HK-2 (cell line): ENCODE measurements around the gene SRP54.
A peak's percentile ranks its signal among the peaks of the same experiment; 100 is the strongest.
"Not testable (repeated sequence)": the region's sequence is repeated elsewhere in the genome, so short reads cannot be mapped to it uniquely, and the experiment has no call there.

Experiments used
- DNase-seq: peaks from one replicate; pipeline ENCODE4 v3.0.0-alpha.2; 2018; ENCODE audit not compliant: unreplicated experiment

SRP54 gene

DNA sequence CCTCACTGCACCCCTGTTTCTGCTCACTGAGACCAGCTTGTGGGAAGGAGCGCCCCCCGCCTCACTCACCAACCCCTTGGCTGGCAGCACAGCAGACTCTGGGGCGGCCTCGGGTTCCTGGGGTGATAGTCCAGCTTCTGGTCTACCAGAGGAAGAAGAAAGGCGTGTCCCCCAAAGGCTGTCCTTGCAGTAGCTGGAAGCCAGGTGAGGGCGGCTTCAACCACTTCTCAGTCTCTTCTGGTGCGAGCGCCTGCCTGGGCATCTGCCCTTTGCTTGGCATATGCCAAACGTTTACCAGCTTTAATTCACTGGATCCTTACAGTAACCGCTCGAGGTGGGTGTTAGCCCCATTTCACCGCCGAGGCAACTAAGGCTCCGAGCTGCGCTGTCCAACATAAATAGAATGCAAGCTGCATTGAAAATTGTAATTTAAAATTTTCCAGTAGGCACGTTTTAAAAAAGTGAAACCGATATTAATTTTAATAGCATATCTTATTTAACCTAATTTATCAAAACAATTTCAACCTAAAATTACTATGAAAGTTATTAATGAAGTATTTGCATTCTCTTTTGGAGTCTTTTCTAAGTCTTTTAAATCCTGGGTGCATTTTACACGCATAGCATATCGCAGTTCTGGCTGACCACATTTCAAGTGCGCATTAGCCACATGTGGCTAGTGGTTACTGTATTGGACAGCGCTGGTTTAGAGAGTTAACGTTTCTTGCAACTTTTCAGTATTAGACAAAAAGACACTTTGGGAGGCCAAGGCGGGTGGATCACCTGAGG is 64.2 kb downstream of the SRP54 start:
- DNase-seq = peak; percentile 56

DNA sequence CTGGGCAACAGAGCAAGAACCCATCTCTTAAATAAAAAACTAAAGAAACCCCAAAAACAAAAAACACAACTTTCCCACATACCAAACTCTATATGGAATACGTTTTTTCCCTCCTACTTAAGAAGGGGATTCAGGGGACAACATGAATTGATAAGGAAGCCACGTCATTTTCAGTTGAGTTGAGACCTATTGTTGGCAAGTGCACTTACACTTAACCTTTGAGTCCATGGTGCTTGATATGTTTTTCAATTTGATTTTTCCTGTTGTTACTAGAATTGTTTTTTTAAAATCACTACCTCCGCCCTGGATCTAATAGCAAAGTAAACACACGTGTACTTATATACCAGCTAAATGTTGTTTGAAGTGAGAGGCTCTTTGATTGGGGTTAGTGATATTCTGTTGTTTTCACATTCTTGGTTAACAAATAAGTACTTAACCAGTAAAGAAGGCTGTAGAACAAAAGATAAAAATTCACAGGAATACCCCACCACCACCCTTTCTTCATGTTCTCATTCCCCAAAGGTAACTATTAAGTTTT is 65.3 kb downstream of the SRP54 start:
- DNase-seq = no peak

DNA sequence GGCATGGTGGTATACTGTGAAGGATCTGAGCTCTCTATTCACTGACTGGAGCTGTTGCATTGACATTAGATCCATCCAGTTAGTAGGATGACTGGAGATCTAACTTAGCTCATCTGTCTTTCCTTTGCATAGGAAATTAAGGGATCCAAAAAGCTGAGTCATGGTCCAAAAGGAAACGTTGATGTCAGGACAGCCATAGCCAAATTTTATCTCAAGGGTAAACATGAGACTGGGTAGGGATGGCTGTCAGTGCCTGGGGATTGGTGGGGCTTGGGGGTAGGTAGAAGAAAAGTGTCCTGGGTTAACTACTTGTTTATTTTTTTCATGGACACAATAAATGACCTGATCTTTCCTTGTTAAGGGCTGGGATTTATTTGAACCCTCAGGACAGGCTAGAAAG is 67.9 kb downstream of the SRP54 start:
- DNase-seq = no peak

DNA sequence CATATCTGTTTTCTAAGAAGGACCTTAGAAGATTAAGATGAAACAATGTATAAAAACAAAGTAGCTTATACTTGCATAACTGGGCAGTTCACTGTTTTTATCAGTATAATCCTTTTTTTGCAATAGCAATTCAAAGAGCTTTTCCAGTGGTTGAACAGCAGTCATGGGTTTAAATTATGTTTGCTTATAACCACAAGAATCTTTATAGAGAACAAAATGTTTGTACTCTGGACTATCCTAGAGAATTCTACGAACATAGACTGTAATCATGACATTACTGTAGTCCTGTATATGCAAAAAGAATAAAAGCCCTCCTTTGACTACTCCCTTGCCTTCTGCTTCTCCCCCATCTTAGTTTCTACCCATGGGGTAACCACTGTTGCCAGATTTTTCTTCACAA is 69.0 kb downstream of the SRP54 start:
- no peak for DNase-seq

DNA sequence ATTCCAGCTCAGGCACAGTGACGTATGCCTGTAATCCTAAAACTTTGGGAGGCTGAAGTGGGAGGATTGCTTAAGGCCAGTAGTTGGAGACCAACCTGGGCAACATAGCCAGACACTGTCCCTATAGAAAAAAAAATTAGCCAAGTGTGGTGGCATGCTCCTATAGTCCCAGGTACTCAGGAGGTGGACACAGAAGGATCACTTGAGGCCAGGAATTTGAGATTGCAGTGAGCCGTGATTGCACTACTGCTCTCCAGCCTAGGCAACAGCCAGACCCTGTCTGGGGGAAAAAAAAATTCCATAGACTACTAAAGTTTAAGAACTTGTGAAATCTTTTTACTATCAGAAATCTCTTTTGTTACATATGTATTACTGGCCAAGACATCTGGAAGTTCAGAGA is 69.8 kb downstream of the SRP54 start:
- DNase-seq = no peak

DNA sequence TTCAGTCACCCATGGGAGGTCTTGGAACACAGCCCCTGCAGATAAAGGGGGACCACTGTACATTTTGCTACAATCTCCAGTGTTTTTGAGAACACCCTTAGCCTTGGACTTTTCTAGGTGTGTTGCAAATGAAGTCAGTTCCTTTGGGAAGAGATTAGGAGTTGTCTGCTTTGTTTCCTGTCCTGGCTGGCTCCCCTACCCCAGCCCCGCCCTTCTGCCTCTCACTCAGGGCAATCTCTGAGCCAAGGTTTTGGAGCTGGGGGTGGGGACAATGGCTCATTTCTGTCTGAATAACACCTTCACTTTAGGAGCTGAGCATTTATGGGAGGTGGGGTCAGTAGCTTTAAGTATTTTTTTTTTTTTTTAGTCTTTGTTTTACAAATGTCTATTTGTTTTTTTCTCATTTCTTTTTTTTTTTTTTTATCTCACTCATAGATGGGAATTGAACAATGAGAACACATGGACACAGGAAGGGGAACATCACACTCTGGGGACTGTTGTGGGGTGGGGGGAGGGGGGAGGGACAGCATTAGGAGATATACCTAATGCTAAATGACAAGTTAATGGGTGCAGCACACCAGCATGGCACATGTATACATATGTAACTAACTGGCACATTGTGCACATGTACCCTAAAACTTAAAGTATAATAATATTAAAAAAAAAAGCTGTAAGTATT is 78.5 kb downstream of the SRP54 start:
- peak; percentile 22 for DNase-seq

DNA sequence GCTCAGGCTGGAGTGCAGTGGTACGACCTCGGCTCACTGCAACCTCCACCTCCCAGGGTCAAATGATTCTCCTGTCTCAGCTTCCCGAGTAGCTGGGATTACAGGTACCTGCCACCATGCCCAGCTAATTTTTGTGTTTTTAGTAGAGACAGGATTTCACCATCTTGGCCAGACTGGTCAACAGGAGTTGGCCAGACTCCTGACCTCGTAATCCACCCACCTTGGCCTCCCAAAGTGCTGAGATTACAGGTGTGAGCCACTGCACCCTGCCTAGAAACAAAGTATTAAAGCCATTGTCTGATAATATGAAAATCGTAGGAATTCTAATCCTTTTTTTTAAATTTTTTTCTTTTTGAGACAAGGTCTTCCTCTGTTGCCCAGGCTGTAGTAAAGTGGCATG is 82.9 kb downstream of the SRP54 start:
- DNase-seq = not testable (repeated sequence)

DNA sequence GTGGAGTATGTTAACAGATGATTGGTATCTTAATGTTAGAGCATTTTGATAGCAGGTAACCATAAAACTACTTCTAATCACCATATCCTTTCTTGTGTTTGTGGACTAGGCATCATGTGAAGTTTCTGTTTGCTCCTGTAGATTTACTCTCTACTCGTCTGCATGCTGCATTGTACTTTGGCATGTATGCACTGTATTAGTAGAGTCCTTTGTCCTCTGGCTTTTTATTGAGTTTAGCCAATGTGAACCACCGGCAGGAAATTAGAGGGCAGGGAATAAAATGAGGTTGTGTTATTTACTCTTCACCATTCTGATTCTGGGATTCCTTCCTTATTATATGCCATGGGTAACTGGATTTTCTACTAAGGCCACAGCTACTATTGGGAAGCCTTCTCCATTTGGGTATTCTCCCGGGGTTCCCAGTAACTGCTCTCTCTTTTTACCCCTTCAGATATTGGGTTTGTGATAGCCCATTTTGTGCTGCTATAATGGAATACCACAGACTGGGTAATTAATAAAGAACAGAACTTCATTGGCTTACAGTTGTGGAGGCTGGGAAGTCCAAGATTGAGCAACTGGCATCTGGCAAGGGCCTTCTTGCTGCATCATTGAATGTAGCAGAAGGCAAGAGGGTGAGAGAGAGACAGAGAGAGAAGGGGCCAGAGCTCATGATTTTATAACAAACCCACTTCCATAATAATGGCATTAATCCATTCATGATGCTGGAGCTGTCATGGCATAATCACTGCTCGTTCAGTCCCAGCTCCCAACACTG is 85.6 kb downstream of the SRP54 start:
- no peak for DNase-seq

DNA sequence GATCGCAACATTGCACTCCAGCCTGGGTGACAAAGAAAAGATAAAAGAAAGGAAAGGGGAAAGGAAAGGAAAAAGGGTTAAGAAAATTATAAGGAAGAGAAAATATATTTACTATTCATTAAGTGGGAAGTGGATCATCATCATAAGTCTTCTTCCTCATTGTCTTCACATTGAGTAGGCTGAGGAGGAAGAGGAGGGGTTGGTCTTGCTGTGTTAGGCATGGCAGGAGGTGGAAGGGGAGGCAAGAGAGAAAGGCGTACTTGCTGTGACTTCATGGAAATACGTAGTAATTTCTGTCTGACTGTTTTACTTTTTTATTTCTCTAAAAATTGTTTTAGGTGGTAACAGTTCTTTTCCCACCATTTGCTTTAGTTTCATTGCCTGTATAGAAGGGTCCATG is 89.4 kb downstream of the SRP54 start:
- no peak for DNase-seq

DNA sequence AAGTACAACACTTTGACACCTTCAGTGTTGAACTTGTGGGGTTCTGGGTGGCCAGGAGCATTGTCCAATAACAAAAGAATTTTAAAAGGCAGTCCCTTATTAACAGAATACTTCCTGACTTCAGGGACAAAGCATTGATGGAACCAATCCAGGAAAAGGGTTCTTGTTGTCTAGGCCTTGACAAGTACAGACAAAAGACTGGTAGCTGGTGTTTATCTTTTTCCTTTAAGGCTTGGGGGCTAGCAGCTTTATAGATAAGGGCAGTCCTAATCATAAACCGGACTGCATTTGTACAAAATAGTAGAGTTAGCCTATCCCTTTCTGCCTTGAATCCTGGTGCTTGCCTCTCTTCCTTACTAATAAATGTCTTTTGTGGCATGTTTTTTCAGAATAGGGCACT is 90.7 kb downstream of the SRP54 start:
- no peak for DNase-seq

DNA sequence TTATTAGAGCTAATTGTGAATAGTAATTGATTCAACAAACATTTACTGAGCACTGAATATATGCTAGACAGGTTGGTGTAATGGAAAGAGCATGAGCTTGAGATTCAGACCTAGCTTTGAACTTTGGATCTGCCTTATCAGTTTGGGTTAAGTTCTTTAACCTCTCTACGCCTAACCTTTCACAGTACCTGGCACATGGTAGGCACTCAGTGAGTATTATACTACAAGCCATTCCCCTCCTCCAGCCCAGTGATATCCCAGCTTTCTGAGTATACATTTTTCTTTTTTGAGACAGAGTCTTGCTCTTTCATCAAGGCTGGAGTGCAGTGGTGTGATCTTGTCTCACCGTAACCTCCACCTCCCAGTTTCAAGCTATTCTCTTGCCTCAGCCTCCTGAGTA is 95.3 kb downstream of the SRP54 start:
- no peak for DNase-seq
